Measurements from ENCODE around the gene SLC25A33. TPM values are rescaled to one million over a fixed set of nuclear protein-coding genes. Genes with fewer than 3 reads are reported as not detected.

Gene SLC25A33
- total RNA-seq, 4 donors from 2014 or later = 4.9 to 12.5 (median 6.6) TPM

- H3K4me1 ChIP-seq = peaks cover 6 to 34% (median 13%) of the 10 kb centered on the region in 4 donors
- no peak for TF ChIP-seq POLR2A (IDR thresholded peaks at IDR 0.05)
- no peak for TF ChIP-seq CTCF (IDR thresholded peaks at IDR 0.05)
- TF ChIP-seq EP300 (IDR thresholded peaks at IDR 0.05; ENCODE audit: low read depth) = no peak
- no peak for TF ChIP-seq POLR2AphosphoS5 (IDR thresholded peaks at IDR 0.05)
- in situ Hi-C loops (cut with MboI; ENCODE audit: low pct_ligation_motif_present in 1 of 4, low pct_unique_long_range_greater_than_20kb in 1 of 4, low sequenced_read_pairs in 3 of 4) = no loop called here
- H3K9me3 ChIP-seq = no peaks in the 10 kb centered on the region
- DNase-seq = no peak
- H3K36me3 ChIP-seq = no peaks in the 10 kb centered on the region
- H3K27ac ChIP-seq = peak overlapping the region; percentile 34 to 60 (median 53)
- H3K4me3 ChIP-seq = no peak overlapping the region
- H3K27me3 ChIP-seq = no peaks in the 10 kb centered on the region
- intact Hi-C loops (cut with DNase I; ENCODE audit: low total_unique reads) = loop anchor here (2.0 kb wide), 1 partner anchor 77 kb away; no protein-coding TSS in a partner anchor
- 91% methylated on average over 4 of the region's 4 CpGs; no CpG with 5 or more reads in 1 of the 2 donors for WGBS, 2 donors (ENCODE audit: low coverage in 1 of 2)
These were observed 16.7 kb downstream of the SLC25A33 start for GRCh38 chr1:9555942-9556341.

GRCh38 chr1:9557624-9558023 lies 18.4 kb downstream of the SLC25A33 start:
- Histone ChIP-seq H3K9me3 (no peaks in the 10 kb centered on the region), H3K27ac (peak overlapping the region in 1 of 4 donors; percentile 39), H3K4me3 (no peak overlapping the region), H3K4me1 (peaks cover 15 to 49% (median 23%) of the 10 kb centered on the region in 4 donors), H3K36me3 (no peaks in the 10 kb centered on the region), H3K27me3 (no peaks in the 10 kb centered on the region)
- 86 to 95% methylated on average over 3 to 5 of the region's 5 CpGs for WGBS, 2 donors (ENCODE audit: low coverage in 1 of 2)
- DNase-seq = no peak
- intact Hi-C loops (cut with DNase I; ENCODE audit: low total_unique reads) (loop anchor here (2.0 kb wide), 1 partner anchor 79 kb away; no protein-coding TSS in a partner anchor), in situ Hi-C loops (cut with MboI; ENCODE audit: low pct_ligation_motif_present in 1 of 4, low pct_unique_long_range_greater_than_20kb in 1 of 4, low sequenced_read_pairs in 3 of 4) (no loop called here)
- TF ChIP-seq POLR2AphosphoS5 (IDR thresholded peaks at IDR 0.05) (no peak), CTCF (IDR thresholded peaks at IDR 0.05) (no peak), EP300 (IDR thresholded peaks at IDR 0.05; ENCODE audit: low read depth) (no peak), POLR2A (IDR thresholded peaks at IDR 0.05) (no peak)

GRCh38 chr1:9558271-9558945 lies 19.1 kb downstream of the SLC25A33 start:
- H3K9me3 ChIP-seq = no peaks in the 10 kb centered on the region
- WGBS, 2 donors (ENCODE audit: low coverage in 1 of 2) = 71 to 79% methylated on average over 1 to 6 of the region's 6 CpGs
- intact Hi-C loops (cut with DNase I; ENCODE audit: low total_unique reads) = no loop called here
- no peaks in the 10 kb centered on the region for H3K27me3 ChIP-seq
- H3K4me3 ChIP-seq = no peak overlapping the region
- TF ChIP-seq CTCF (IDR thresholded peaks at IDR 0.05) = no peak
- TF ChIP-seq POLR2AphosphoS5 (IDR thresholded peaks at IDR 0.05) = no peak
- no peak for TF ChIP-seq POLR2A (IDR thresholded peaks at IDR 0.05)
- TF ChIP-seq EP300 (IDR thresholded peaks at IDR 0.05; ENCODE audit: low read depth) = no peak
- H3K27ac ChIP-seq = peak overlapping the region in 2 of 4 donors; percentile 37 to 39
- no peak for DNase-seq
- H3K4me1 ChIP-seq = peaks cover 15 to 49% (median 23%) of the 10 kb centered on the region in 4 donors
- in situ Hi-C loops (cut with MboI; ENCODE audit: low pct_ligation_motif_present in 1 of 4, low pct_unique_long_range_greater_than_20kb in 1 of 4, low sequenced_read_pairs in 3 of 4) = no loop called here
- H3K36me3 ChIP-seq = no peaks in the 10 kb centered on the region

- no peaks in the 10 kb centered on the region for H3K36me3 ChIP-seq
- H3K27ac ChIP-seq = peak overlapping the region in 2 of 4 donors; percentile 37 to 39
- H3K4me3 ChIP-seq = no peak overlapping the region
- H3K9me3 ChIP-seq = no peaks in the 10 kb centered on the region
- intact Hi-C loops (cut with DNase I; ENCODE audit: low total_unique reads) (no loop called here), in situ Hi-C loops (cut with MboI; ENCODE audit: low pct_ligation_motif_present in 1 of 4, low pct_unique_long_range_greater_than_20kb in 1 of 4, low sequenced_read_pairs in 3 of 4) (no loop called here)
- no peak for DNase-seq
- 81 to 82% methylated on average over 7 to 11 of the region's 11 CpGs for WGBS, 2 donors (ENCODE audit: low coverage in 1 of 2)
- H3K27me3 ChIP-seq = no peaks in the 10 kb centered on the region
- H3K4me1 ChIP-seq = peaks cover 15 to 49% (median 23%) of the 10 kb centered on the region in 4 donors
- TF ChIP-seq POLR2A (IDR thresholded peaks at IDR 0.05) (no peak), POLR2AphosphoS5 (IDR thresholded peaks at IDR 0.05) (no peak), EP300 (IDR thresholded peaks at IDR 0.05; ENCODE audit: low read depth) (no peak), CTCF (IDR thresholded peaks at IDR 0.05) (no peak)
These were observed 19.8 kb downstream of the SLC25A33 start for GRCh38 chr1:9558946-9559545.

Measured in transverse colon (tissue), 4 donors.